Measurements from ENCODE around the gene ADCY4.

Gene ADCY4

GRCh38 chr14:24307156-24307574 lies 27.7 kb downstream of the ADCY4 start:
- H3K4me3 Mint-ChIP-seq: no peak overlapping the region
- peaks cover 7% of the 10 kb centered on the region for H3K4me1 Mint-ChIP-seq
- DNase-seq: no peak
- H3K9me3 Mint-ChIP-seq: no peaks in the 10 kb centered on the region
- H3K36me3 Mint-ChIP-seq (ENCODE audit: low read depth): peaks cover 40% of the 10 kb centered on the region
- no peaks in the 10 kb centered on the region for H3K27me3 Mint-ChIP-seq (ENCODE audit: low read depth, poor library complexity)
- H3K27ac Mint-ChIP-seq: peak overlapping the region; percentile 53
- no peak for TF ChIP-seq CTCF (IDR thresholded peaks at IDR 0.05)

GRCh38 chr14:24304019-24304387 lies 30.9 kb downstream of the ADCY4 start:
- Mint-ChIP-seq H3K9me3 (no peaks in the 10 kb centered on the region), H3K4me1 (peaks cover 31% of the 10 kb centered on the region), H3K27ac (no peak overlapping the region), H3K27me3 (ENCODE audit: low read depth, poor library complexity) (no peaks in the 10 kb centered on the region), H3K4me3 (no peak overlapping the region), H3K36me3 (ENCODE audit: low read depth) (peaks cover 38% of the 10 kb centered on the region)
- TF ChIP-seq CTCF (IDR thresholded peaks at IDR 0.05): no peak
- DNase-seq: no peak

GRCh38 chr14:24300326-24300980 lies 34.4 kb downstream of the ADCY4 start:
- Mint-ChIP-seq H3K9me3 (no peaks in the 10 kb centered on the region), H3K4me3 (peak overlapping the region; percentile 94), H3K27me3 (ENCODE audit: low read depth, poor library complexity) (no peaks in the 10 kb centered on the region), H3K36me3 (ENCODE audit: low read depth) (peaks cover 29% of the 10 kb centered on the region), H3K27ac (peak overlapping the region; percentile 75), H3K4me1 (peaks cover 52% of the 10 kb centered on the region)
- no peak for TF ChIP-seq CTCF (IDR thresholded peaks at IDR 0.05)
- DNase-seq: no peak

- H3K27me3 Mint-ChIP-seq (ENCODE audit: low read depth, poor library complexity): no peaks in the 10 kb centered on the region
These were observed 35.3 kb downstream of the ADCY4 start, which contains the start of the genes DHRS1 and NOP9 for GRCh38 chr14:24299255-24300191. Gene DHRS1, minus strand, starts transcription at chr14:24299780. Its CDS starts 674 bp downstream, at chr14:24299106. Gene NOP9, plus strand, starts transcription at chr14:24299850. Its CDS starts 105 bp downstream, at chr14:24299955.

GRCh38 chr14:24298892-24299254 lies 36.0 kb downstream of the ADCY4 start:
- TF ChIP-seq CTCF (IDR thresholded peaks at IDR 0.05): no peak
- no peak for DNase-seq
- H3K27ac Mint-ChIP-seq: peak overlapping the region; percentile 75
- H3K27me3 Mint-ChIP-seq (ENCODE audit: low read depth, poor library complexity): no peaks in the 10 kb centered on the region
- no peaks in the 10 kb centered on the region for H3K9me3 Mint-ChIP-seq
- peaks cover 52% of the 10 kb centered on the region for H3K4me1 Mint-ChIP-seq
- H3K4me3 Mint-ChIP-seq: peak overlapping the region; percentile 94
- peaks cover 20% of the 10 kb centered on the region for H3K36me3 Mint-ChIP-seq (ENCODE audit: low read depth)

More at GRCh38 chr14:24299255-24300191, 35.3 kb downstream of the ADCY4 start, which contains the start of the genes DHRS1 and NOP9:
- peak within 1 kb of the TSS; percentile 75 for H3K27ac Mint-ChIP-seq
- no peaks in the 10 kb centered on the region for H3K9me3 Mint-ChIP-seq
- DNase-seq: peak; percentile 96
- H3K36me3 Mint-ChIP-seq (ENCODE audit: low read depth): peaks cover 25% of the 10 kb centered on the region
- peak within 1 kb of the TSS; percentile 94 for H3K4me3 Mint-ChIP-seq
- no peak for TF ChIP-seq CTCF (IDR thresholded peaks at IDR 0.05)
- H3K4me1 Mint-ChIP-seq: peaks cover 52% of the 10 kb centered on the region

Measured in nephron progenitor cell (in vitro differentiated cells).